Measurements from ENCODE around the gene ADGRF5. TPM values are rescaled to one million over a fixed set of nuclear protein-coding genes. Genes with fewer than 3 reads are reported as not detected.
A peak's percentile ranks its signal among the peaks of the same experiment; 100 is the strongest.

ADGRF5 gene
- total and polyA plus RNA-seq, 12 donors, result 27.1 to 92.1 (median 35.4) TPM

GRCh38 chr6:46964716-46965519 is 43.2 kb upstream of the ADGRF5 start:
- Histone ChIP-seq H3K27ac (peak overlapping the region in 3 of 10 donors; percentile 36 to 64 (median 57)), H3K4me1 (peaks cover 0 to 37% (median 19%) of the 10 kb centered on the region in 9 donors), H3K36me3 (no peaks in the 10 kb centered on the region), H3K9me3 (no peaks in the 10 kb centered on the region), H3K4me3 (no peak overlapping the region), H3K27me3 (no peaks in the 10 kb centered on the region)
- DNase-seq (no peak), ATAC-seq (peak in 2 of 8 donors; percentile 59 to 67)
- no peak for TF ChIP-seq CTCF (IDR thresholded peaks at IDR 0.05)
- intact Hi-C loops (cut with DNase I), result no loop called here
- WGBS, 2 donors, result 55 to 61% methylated on average over 12 of the region's 12 CpGs

- DNase-seq, result peak in 1 of 2 donors; percentile 56
- WGBS, 2 donors, result 43 to 44% methylated on average over 5 of the region's 5 CpGs
- Histone ChIP-seq H3K27me3 (no peaks in the 10 kb centered on the region), H3K27ac (peak overlapping the region in 6 of 10 donors; percentile 28 to 64 (median 50)), H3K4me3 (no peak overlapping the region), H3K36me3 (no peaks in the 10 kb centered on the region), H3K9me3 (no peaks in the 10 kb centered on the region), H3K4me1 (peaks cover 0 to 37% (median 19%) of the 10 kb centered on the region in 9 donors)
- no peak for TF ChIP-seq CTCF (IDR thresholded peaks at IDR 0.05)
- peak; percentile 38 to 92 (median 73) for ATAC-seq
- intact Hi-C loops (cut with DNase I), result loop anchor here in 1 of 10 donors (2.0 kb wide), 1 partner anchor 21 kb away; no protein-coding TSS in a partner anchor
Measured at GRCh38 chr6:46963626-46964025, 41.9 kb upstream of the ADGRF5 start.

GRCh38 chr6:46963039-46963438 is 41.3 kb upstream of the ADGRF5 start:
- Histone ChIP-seq H3K4me3 (no peak overlapping the region), H3K36me3 (no peaks in the 10 kb centered on the region), H3K27me3 (no peaks in the 10 kb centered on the region), H3K4me1 (peaks cover 0 to 37% (median 19%) of the 10 kb centered on the region in 9 donors), H3K27ac (peak overlapping the region in 5 of 10 donors; percentile 22 to 64 (median 28)), H3K9me3 (no peaks in the 10 kb centered on the region)
- DNase-seq (no peak), ATAC-seq (peak in 1 of 8 donors; percentile 25)
- no peak for TF ChIP-seq CTCF (IDR thresholded peaks at IDR 0.05)
- intact Hi-C loops (cut with DNase I), result loop anchor here in 1 of 10 donors (2.0 kb wide), 1 partner anchor 22 kb away; no protein-coding TSS in a partner anchor

GRCh38 chr6:46961711-46962110 is 40.0 kb upstream of the ADGRF5 start:
- H3K36me3 ChIP-seq, result no peaks in the 10 kb centered on the region
- TF ChIP-seq CTCF (IDR thresholded peaks at IDR 0.05), result no peak
- H3K4me1 ChIP-seq, result peaks cover 0 to 37% (median 19%) of the 10 kb centered on the region in 9 donors
- DNase-seq (no peak), ATAC-seq (no peak)
- no peak overlapping the region for H3K27ac ChIP-seq
- H3K27me3 ChIP-seq, result no peaks in the 10 kb centered on the region
- intact Hi-C loops (cut with DNase I), result loop anchor here in 1 of 10 donors (2.0 kb wide), 1 partner anchor 23 kb away; no protein-coding TSS in a partner anchor
- no peaks in the 10 kb centered on the region for H3K9me3 ChIP-seq
- H3K4me3 ChIP-seq, result no peak overlapping the region
- 91% methylated on average over 5 of the region's 5 CpGs for WGBS, 2 donors
